Hippocampal formation (tissue), 2 donors: Measurements from ENCODE around the gene ZIC4.

Experiments used
- DNase-seq, 2 donors: peaks; one replicate each; lab custom pipeline; 2025; lab: John Stamatoyannopoulos, UW

ZIC4 gene

DNA sequence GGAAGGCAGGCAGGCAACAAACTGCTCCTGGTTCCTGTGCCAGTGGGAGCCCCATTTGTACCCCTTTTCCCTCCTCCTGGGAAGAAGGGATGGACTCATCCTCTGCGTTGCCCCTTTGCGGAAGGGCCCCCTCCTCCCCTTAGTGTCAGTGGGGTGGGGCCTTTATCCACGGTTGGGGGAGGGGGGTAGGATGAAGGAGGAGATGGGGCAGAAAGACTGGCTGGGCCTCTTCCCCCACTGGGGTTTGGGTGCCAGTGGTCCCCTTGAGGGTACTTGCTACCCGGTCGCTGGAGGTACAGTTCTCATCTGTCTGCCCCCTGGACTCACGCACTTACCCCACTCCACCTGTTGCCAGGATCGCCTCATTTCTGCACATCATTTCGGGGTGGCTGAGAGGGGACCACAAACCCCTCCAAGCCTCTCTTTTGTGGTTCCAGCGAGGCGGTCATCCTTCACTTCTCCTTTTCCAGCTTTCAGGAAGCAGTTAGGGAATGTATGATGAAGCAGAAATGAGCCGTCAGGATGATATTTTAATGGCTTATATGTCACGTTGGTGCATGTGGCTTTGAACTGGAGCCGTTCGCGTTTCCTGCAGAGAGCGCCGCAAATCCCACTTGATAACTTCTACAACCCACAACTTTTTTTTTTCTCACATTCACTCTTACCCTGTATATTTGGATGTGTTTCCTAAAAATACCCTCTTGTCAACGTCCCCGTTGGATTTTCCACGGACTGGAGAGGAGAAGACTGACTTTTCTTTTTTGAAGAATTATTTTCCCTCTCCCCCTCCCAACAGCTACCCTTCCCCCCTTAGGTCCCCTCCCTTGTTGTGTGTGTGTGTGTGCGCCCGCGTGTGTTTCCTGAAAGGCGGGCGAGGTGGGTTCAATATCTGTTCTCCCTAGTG is at the start of gene ZIC4:
TSS of gene ZIC4 (minus strand) at position 516 of the 904 bp plus-strand sequence. CDS start 3,746 bp downstream, outside the sequence.
- DNase-seq = no peak

DNA sequence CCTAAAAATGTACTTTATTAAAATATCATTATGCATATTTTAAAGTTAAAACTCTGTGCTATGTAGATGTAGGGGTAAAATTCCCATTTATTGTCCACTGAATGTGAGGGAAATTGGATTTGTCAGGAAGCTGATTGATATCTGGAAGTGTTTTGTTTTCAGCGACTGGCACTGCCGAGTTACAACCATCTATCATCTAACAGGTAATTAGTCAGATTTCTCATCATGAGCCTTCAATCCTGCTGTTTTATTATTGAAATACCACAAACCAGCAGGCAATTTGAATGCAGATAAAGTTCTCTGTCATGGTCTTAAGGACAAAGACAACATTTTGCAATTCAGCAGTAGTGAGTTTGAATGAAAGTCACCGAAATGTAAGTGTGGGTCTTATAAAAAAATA is 43.3 kb upstream of the ZIC4 start:
- DNase-seq = no peak

DNA sequence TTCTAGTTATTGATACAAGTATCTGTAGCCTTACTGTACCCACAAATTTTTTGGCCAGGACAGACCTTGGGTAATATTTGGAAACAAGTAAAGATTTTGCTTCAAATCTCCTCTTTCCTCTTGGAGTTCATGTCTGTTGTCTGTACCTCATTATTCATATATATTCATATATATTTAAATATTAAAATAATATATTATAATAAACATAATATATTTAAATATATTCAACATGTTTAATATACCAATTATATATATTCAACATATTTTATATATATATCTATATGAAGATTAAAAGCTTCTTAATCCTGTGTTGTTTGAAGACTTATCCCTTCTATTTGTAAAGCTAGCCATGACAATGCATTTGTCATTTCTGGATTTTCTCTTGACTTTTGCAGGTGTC is 40.9 kb upstream of the ZIC4 start:
- DNase-seq = no peak

DNA sequence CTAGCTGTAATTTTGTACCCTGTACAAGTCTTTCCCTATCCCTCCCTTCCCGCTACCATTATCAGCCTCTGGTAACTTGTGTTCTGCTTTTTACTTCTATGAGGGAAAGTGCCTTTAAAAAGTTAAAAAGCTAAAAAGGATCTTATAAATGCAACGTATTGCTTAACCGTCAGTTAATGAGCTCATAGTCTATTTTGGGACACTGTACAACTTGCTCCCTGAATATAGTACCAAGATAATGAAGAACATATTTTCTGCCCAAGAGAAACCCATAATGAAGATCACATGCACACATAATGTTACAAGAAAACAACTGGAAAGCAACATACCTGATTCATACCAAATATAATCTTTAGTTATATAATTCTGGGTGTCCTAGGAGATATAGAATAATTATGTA is 25.4 kb upstream of the ZIC4 start:
- no peak for DNase-seq

DNA sequence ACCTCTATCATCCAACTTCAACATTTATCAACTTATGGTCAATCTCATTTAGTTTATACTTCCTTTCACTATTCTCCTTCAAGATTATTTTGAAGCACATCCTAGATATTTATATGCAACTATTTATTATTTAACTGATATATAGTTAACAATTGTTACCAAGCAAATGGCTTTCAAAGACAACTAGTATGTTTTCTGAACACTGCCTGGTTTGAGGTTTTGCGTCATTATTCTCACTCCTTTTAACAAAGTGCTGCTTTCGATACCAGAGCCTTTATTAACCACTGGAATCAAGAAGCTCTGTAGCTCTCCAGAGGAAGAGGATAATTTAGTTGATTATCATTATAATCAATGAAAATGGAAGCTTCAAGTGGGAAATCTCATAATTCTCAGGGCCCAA is 22.4 kb upstream of the ZIC4 start:
- no peak for DNase-seq

DNA sequence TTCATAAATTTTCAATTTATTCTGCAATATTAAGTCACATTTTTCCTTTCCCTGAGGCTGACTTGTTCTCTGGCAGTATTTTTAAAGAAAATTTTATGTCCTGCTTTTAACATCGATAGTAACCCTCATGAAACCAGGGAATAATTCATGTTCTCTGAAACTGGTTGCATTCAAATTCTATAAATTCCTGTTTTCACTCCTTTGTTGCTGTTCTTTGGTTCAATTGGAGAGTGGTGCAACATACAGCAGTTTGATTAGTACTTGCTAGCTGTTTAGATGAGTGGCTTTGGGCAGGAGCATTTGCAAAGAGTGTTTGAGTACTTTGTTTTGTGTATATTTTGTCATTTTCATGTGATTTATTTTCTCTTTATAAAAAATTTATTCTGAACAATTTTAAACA is 22.0 kb upstream of the ZIC4 start:
- no peak for DNase-seq

DNA sequence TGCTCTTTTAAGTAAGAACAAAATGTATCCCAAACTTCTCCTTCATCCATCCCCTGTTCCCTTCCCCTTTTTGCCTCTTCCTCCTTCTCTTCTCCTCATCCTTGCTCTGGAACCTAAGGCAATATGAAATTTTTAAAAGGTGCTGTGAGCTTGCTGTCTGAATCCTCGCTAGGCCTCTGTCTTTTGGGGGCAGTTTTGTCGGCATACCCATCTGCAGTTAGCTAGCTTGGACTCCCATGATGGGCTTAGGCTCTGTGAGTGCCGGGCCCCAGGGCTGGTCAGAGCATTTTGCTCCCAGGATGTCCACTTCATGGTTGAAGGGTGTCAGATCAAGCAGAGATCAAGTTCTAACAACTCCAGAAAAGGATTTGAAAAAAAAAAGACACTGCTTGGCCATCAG is 21.4 kb upstream of the ZIC4 start:
- DNase-seq = no peak

DNA sequence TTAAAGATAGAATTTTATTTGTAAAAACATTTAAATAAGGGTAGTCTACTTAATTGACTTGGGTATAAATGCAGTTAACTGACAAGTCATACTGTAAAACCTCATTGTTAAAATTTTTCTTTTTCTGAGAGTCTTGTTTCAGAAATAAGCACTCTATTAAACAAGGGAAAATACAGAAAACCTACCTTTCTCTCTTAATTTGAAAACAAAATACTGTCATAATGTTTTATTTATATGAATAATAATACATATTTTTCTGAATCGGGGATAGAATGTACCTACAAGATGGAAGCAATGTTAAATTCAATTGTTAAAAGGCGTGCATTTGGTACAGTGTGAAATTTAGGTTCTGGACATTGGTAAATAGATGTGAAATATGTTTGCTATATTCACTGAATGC is 20.6 kb upstream of the ZIC4 start:
- no peak for DNase-seq

DNA sequence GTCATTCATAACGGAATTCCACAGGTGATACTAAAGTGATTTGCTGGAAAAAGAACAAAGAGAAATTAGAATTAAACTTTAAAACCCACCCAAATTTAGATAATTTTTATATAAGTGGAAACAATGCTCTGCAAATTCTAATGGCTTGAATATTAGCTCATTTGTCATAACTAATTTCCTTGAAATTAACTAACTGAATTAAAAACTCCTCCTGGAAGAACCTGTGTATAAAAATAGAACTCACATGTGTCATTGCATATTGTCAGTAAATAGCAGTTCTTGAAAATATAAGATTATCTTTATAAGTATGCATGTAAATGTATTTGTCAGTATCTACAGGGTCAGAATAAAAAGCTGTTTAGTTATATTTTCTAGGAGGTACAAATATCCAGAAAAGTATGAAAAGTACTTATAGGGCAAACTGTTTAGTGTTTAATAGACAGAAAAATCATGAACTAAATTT is 19.1 kb upstream of the ZIC4 start:
- no peak for DNase-seq

DNA sequence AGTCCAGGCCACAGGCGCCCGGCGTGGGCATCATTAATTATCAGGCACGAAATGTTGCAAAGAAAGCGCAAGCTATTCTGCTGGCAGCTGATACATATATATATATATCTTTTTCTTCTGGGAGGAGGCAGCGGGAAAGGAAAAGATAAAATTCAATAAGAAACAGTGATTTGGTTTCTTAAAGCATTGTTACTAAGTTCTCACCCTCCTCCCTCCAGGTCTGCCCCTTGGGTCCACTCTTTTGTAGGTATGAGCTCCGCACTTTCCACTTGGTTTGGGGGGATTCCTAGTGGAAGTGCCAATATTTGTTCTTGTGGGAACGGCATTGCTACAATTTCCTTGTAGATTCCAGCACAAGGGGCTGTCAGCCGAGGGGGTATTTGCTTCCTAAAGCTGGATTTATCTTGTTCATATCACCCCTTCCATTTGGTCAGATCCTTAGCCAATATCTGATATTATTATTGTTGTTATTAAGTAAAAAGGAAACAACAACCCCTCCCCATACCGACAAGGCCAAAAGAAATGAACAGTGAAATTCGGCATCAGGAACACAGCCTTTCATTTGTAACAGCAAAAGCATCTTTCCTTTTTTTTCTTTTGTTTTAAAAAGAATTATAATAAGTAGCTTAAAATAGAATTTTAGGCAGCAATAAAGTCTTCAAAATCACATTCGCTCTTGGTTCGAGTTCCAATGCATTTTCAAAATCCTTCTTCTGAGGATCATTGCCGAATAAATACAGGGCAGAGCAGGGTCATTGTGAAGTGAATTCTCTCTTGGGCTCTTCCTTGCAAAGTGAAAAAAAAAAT is 18.4 kb upstream of the ZIC4 start:
- DNase-seq = no peak

DNA sequence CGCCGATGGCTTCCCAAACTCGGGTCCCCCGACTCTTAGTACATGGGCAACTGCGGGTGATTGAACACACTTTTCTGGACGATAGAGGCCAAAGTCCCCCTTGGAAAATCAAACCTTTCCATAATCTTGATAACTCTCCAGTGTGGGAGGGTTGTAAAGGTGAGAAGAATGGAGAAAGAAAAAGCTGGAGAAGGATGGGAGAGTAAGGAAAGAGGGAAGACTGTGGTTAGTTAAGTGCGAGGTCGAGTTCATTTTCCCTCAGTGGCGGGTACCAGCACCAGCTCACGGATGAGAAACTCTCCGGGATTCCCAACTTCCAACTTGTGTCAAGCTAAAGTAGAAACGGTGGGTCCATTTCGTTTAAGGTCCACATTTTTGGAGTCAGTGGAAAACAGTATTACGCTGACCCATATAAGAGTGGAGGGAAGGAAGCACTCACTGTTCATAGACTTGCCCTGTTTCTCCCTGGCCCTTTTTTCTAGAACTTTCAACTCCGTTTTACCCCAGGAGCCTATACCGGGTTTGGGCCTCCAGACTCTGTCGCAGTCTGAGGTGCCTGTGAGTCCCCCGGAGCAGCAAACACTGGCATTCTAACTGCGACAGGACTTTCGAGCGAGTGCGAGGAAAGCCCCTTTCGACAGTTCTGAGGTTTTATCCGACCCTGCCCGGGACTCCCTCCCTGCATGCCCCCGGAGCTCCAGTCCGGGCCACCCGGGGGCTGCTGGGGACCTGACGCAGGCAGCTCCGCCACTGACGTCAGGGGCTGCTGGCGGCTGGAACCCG is 17.6 kb upstream of the ZIC4 start:
- no peak for DNase-seq

DNA sequence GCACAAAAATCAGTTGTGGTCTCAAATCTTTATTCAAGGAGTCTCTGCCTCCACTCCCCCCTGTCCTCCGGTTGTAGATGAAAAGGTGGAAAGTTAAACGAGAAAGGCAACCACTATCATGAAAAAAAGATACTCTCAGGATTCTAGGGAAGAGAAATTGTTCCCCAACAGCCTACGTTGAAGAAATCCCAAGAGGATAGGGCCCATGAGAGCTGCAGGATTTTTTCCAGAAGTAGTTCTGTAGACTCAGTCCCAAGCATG is 17.1 kb upstream of the ZIC4 start:
- no peak for DNase-seq

DNA sequence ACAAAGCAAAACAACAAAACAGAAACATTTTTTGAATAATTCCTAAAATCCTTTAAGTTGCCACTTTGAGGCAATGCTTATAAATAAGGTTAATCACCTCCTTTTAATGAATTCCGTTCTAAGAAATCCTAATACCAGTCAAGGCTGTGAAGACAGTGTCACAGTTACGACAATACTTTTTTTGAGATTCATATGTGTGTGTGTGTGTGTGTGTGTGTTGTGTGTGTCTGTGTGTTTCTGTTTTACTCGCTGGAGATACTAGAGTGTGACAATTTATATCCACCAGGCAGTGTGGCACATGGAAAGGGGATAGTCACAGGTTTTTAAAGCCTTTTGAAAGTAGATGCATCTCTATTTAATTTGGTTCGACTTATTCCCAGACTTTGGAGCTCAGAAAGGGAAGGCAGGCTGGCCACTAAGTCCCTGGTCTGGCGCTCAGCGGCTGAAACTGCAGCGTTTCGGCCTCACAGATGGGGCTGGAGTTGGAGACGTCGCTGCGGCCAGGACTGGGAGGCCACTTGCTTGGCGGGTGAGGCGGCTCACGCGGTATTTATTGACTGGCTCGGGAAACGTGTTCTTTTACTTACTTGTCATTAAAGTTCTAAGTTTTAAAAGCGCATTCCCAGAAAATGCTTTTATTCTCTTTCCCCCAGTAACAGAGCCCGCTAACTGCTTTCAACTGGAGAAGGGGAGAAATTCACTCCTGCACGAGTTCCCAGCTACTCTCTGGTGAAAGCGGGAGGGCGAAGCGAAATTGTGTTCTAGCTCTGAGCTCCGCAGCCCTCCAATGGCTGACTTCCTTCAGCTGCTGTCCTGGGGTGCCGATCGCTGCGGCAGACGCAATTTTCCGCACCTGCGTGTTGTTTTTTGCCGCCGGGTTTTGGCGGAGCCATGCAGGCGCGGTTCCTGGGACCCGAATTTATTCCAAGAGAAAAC is 16.5 kb upstream of the ZIC4 start:
- no peak for DNase-seq

DNA sequence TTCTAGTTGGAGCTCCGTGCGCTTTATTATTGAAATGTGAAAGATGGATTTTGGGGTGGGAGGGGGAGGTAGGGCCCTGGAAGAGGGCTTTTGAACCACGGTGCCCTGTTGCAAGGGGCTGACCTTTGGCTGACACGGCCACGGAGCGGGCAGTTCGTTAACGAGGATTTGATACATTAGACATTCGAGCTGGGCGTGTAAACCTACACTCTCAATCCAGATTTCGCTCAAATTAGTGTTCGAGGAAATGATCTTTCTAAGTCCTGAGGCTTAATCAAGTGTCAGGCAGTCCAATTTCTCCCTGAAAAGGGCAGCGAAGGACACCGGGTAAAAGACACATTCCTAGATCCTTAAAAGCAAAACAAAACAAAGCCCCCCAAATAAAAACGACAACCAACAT is 15.9 kb upstream of the ZIC4 start:
- DNase-seq = no peak

DNA sequence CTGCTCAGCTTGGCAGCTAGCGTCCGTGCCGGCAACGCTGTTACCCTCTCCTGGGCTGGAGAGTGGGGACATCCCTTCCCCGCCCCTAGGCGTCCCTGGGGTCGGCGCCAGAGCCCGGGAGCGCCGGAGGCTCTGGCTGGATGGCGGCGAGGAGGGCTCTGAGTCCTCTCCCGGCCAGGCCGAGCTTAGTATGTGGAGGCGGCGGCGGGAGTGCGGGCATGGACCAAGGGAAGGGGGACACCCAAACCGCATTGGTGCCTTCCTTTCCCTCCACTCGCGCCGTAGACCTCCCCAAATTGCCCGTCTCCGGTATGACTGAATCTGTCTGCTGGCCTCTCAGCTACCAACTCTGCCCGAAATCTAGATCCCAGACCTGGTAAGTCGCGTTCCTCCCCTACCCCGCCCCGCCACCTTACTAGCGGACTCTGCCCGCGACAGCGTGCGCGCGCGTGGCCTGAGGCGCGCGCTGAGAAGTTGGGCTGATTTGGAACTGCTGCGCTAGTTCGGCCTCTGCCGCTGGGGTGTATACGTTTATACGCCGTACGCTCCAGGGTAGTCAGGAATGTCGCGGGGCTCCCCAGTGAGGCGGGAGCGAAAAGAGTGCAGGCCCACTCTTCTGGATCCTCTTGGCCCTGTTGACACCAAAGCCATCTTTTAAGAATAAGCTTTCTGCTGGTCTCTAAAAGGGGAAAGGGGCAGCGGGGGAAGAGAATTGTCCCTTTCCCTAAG is 15.0 kb upstream of the ZIC4 start:
- no peak for DNase-seq

DNA sequence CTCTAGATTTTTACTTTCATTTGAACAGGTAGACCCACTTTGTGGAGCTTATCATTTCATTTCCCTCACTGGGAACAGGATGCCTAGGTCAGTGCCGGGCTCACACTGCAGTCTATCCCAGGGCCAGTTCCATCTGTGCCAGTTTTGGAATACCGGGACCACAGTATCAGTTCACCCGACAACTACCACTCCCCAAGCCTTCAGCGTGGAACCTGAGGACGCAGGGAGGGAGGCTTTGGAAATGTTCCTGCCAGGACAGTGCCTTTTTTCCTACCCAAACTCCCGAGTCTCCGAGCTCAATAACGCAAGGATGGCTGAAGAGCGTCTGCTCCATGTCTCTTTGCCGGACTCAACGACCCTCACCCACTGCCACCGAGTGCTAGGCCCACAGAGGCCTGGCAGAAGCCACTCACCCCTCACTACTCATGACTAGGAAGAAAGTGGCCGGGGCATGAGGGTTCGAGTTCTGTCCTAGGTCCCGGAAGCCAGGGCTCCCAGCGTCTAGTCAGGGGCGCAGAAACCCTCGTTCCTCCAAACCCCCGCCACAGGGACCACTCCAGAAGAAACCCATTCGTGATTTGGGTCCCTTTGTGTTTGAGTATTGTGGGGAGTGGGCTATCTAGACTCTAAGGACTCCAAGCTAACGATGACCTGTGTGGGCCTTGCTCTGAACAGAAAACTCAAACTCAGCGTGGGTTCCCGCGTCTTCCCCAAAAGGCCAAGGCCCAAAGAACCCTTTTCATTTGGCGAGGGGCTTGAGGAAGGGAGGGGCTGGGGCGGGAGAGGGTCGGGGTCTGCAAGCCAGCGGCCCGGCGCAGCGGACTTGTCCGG is 14.2 kb upstream of the ZIC4 start:
- DNase-seq = no peak

DNA sequence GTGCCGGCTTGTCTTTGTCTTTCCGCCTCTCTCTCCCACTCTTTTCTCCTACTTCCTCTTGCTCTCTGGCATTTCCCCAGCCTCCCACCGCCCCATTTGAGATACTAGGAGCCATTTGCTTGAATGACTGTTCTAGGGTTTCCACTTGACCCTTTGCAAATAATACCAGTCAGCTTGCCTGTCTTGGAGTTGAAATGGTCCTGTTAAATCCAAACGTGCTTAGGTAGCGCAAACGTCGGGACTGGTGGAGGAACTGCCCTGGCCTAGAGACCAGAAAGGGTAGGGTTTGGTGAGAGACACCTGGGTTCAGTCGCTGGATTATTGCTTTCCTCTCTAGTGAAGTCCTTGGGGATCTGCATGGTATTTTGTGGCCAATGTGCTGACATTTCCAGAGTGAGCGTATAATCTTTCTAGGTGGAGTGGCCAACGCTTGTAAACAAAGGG is 13.5 kb upstream of the ZIC4 start:
- DNase-seq = no peak

DNA sequence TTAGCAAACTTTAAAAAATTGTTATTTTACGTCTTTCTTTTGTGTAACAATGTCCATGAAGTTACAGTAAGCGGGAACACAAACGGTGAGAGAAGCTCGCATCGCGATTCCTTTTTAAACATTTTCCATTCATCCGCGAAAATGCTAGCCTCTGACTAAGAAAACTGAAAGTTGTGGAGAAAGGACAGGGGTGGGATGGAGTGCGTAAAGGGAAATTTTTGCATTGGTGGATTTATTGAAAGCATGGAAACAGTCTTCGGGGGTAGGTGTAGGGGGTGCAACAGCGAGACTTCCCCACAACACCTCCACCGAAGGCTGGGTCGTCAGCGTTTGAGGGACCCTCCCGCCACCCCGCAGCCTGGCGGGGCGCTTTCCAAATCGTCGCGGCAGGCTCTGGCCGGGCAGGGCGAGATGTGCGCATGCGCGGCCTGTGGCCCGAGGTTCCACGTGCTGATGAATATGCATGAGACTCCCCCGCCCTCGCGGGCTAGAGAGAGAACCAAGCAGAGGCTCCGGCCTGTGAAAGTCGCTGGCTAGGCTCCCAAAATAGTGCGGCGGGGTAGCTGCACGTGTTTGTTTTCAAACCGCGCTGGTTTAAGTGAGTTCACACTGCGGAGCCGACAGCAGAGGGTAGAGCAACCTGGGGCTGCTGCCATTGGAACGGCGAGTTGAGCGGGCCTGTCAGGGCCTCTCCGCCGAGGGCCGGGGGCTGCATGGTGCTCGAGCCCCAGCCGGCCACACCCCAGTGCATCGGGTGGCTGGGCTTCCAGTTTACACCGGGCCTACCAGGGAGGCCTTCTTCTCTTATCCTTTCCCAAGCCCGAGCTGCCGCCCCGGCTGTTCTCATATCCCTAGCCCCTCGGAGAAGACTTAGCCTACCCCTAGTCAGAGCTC is 12.7 kb upstream of the ZIC4 start:
- DNase-seq = peak; percentile 80

DNA sequence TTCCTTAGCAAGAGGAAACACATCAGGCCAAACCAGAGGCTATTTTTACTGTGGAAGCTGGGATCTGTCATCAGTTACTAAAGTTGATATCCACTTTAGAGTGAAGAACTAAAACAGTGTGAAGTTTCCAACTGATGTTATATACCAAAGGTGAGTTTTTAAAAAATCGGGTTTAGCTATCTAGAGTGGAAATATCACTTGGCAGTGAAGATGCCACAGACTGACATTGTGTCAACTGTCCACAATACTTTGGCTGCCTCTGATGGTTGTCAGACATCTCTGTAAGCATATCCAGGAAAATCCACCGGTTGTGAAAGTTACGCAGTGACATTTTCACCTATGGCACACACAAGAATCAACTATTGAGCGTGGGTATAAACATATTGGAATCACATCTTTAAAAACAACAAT is 12.0 kb upstream of the ZIC4 start:
- DNase-seq = no peak
